Activated T-cell treated with anti-CD3 and anti-CD28 coated beads, Interleukin-2, amount 50 U/mL, for 72 hours (primary cell): Measurements from ENCODE around the gene SPTBN4. TPM values are rescaled to one million over a fixed set of nuclear protein-coding genes. Genes with fewer than 3 reads are reported as not detected.
A peak's percentile ranks its signal among the peaks of the same experiment; 100 is the strongest.
"Not testable (repeated sequence)": the region's sequence is repeated elsewhere in the genome, so short reads cannot be mapped to it uniquely, and the experiment has no call there.

Experiments used
- ATAC-seq, 2 donors: fragments of 150-1000 bp; cut with Tn5 transposase; replicated peaks in 1 of 2; 2 replicates each; pipeline ENCODE4 v1.10.0; 2021; ENCODE audit warnings: moderate library complexity in 2 of 2, mild to moderate bottlenecking in 1 of 2
- DNase-seq, 2 donors: peaks; one replicate each; pipeline ENCODE4 v3.0.0; 2021 to 2022; ENCODE audit warnings: mixed read lengths in 1 of 2
- H3K27ac Mint-ChIP-seq: one replicate; pipeline ENCODE4 v1.8.0; 2022; ENCODE audit warnings: mild to moderate bottlenecking, moderate library complexity, mixed read lengths
- H3K27me3 Mint-ChIP-seq: one replicate; pipeline ENCODE4 v1.8.0; 2022; ENCODE audit warnings: low read depth, mixed read lengths
- H3K36me3 Mint-ChIP-seq, 2 donors: one replicate each; pipeline ENCODE4 v1.8.0; 2022; ENCODE audit warnings: mixed read lengths in 2 of 2, mild to moderate bottlenecking in 1 of 2; ENCODE audit not compliant: insufficient read depth in 2 of 2
- H3K4me1 Mint-ChIP-seq: one replicate; pipeline ENCODE4 v1.8.0; 2022; ENCODE audit warnings: low read depth, mixed read lengths
- H3K4me3 Mint-ChIP-seq, 2 donors: one replicate each; pipeline ENCODE4 v1.8.0; 2022; ENCODE audit warnings: mild to moderate bottlenecking in 2 of 2, mixed read lengths in 2 of 2, moderate library complexity in 2 of 2
- H3K9me3 Mint-ChIP-seq, 2 donors: one replicate each; pipeline ENCODE4 v1.8.0; 2022; ENCODE audit warnings: mixed read lengths in 2 of 2
- total RNA-seq, 2 donors: library from RNA; stranded (reverse); gene quantifications; one replicate each; pipeline ENCODE4 v1.2.3, GENCODE V29; 2022

SPTBN4 gene
- total RNA-seq, 2 donors from 2014 or later = 2.2 to 4.8 TPM

- Mint-ChIP-seq H3K27me3 (peaks cover 38% of the 10 kb centered on the region), H3K4me3 (no peak overlapping the region), H3K9me3 (no peaks in the 10 kb centered on the region), H3K4me1 (peaks cover 5% of the 10 kb centered on the region), H3K27ac (no peak overlapping the region), H3K36me3 (no peaks in the 10 kb centered on the region)
- ATAC-seq = no peak
- DNase-seq = no peak
Observed at GRCh38 chr19:40510526-40511115, 43.8 kb downstream of the SPTBN4 start.

- Mint-ChIP-seq H3K27me3 (peaks cover 38% of the 10 kb centered on the region), H3K4me1 (peaks cover 5% of the 10 kb centered on the region), H3K36me3 (no peaks in the 10 kb centered on the region), H3K9me3 (no peaks in the 10 kb centered on the region), H3K4me3 (no peak overlapping the region), H3K27ac (no peak overlapping the region)
- DNase-seq (no peak), ATAC-seq (no peak)
Observed at GRCh38 chr19:40511487-40511886, 44.7 kb downstream of the SPTBN4 start.

DNA sequence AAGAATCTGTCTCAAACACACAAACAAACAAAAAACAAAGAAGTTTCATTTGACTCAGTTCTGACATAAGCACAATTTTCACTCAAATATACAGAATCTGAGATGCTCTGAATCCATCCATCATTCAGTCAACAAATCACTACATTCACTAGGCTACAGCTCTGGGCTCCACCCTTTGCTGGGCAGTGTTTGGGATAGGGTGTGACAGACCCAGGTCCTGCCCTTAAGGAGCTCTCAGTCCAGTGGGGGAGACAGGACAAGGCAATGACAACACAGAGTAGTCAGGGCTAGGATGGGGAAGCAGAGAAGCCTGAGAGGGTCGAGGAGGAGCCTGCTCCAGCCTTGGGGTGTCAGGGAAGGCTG, 45.3 kb downstream of the SPTBN4 start:
- Mint-ChIP-seq H3K9me3 (no peaks in the 10 kb centered on the region), H3K27me3 (peaks cover 38% of the 10 kb centered on the region), H3K27ac (no peak overlapping the region), H3K36me3 (no peaks in the 10 kb centered on the region), H3K4me1 (peaks cover 5% of the 10 kb centered on the region), H3K4me3 (peak overlapping the region; percentile 31 to 39)
- no peak for ATAC-seq
- no peak for DNase-seq

DNA sequence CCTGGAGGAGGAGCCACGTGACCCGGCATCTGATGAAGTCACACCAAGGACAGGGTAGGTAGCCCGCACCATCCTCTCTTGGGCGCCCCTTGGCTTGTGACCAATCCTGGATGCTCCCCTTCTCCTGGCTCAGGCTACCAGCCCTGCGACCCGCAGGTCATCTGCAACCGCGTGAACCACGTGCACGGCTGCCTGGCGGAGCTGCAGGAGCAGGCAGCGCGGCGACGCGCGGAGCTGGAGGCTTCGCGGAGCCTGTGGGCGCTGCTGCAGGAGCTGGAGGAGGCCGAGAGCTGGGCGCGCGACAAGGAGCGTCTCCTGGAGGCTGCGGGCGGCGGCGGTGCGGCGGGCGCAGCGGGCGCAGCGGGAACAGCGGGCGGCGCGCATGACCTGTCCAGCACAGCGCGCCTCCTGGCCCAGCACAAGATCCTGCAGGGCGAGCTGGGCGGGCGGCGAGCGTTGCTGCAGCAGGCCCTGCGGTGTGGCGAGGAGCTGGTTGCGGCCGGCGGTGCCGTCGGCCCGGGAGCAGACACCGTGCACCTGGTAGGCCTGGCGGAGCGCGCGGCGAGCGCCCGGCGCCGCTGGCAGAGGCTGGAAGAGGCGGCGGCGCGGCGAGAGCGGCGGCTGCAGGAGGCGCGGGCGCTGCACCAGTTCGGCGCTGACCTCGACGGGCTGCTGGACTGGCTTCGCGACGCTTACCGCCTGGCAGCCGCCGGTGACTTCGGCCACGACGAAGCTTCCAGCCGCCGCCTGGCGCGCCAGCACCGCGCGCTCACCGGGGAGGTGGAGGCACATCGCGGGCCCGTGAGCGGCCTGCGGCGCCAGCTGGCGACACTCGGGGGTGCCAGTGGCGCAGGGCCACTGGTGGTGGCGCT, 45.9 kb downstream of the SPTBN4 start:
- Mint-ChIP-seq H3K27ac (no peak overlapping the region), H3K4me1 (peaks cover 5% of the 10 kb centered on the region), H3K4me3 (peak overlapping the region; percentile 31 to 39), H3K9me3 (no peaks in the 10 kb centered on the region), H3K27me3 (peaks cover 38% of the 10 kb centered on the region), H3K36me3 (no peaks in the 10 kb centered on the region)
- DNase-seq (no peak), ATAC-seq (peak in 1 of 2 donors; percentile 22)

DNA sequence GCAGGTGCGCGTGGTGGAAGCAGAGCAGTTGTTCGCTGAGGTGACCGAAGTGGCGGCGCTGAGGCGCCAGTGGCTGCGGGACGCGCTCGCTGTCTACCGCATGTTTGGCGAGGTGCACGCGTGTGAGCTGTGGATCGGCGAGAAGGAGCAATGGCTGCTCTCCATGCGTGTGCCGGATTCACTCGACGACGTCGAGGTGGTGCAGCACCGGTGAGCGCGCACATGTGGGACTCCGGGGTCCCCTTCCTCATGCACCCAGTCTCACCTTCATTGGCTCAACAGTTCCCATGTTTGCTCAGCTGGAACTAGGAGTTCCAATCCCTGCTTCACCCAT, 46.5 kb downstream of the SPTBN4 start:
- H3K9me3 Mint-ChIP-seq = no peaks in the 10 kb centered on the region
- H3K27ac Mint-ChIP-seq = no peak overlapping the region
- no peak overlapping the region for H3K4me3 Mint-ChIP-seq
- peaks cover 5% of the 10 kb centered on the region for H3K4me1 Mint-ChIP-seq
- H3K36me3 Mint-ChIP-seq = no peaks in the 10 kb centered on the region
- ATAC-seq (no peak), DNase-seq (no peak)
- peaks cover 37% of the 10 kb centered on the region for H3K27me3 Mint-ChIP-seq

DNA sequence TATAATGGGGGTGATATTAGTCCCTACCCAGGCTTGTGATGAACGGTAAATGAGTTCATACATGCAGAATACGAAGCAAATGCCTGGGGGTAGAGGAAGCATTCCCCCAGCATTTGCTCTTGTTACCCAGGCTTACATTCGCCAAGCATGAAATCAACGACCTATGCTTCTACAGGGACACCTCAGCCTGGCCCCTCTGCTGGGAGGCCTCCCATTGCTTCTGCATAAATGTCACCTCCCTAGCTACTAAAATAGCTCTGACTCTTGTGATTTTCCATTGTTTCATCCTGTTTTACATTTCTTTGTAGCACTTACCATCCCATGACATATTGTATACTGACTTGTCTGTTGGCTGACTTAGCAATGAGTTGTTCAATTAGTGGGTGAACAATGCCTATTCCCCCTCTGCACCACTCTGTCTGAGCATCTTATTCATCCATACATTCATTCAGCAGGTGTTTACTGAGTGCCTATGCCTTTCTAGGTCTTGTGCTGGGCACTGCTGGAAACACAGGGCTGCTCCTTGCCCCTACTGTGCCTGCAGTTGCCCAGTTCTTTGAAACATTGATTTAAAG, 47.0 kb downstream of the SPTBN4 start:
- H3K27ac Mint-ChIP-seq = no peak overlapping the region
- peaks cover 5% of the 10 kb centered on the region for H3K4me1 Mint-ChIP-seq
- DNase-seq = no peak
- no peaks in the 10 kb centered on the region for H3K36me3 Mint-ChIP-seq
- H3K27me3 Mint-ChIP-seq = peaks cover 33% of the 10 kb centered on the region
- ATAC-seq = peak in 1 of 2 donors; percentile 17
- H3K9me3 Mint-ChIP-seq = no peaks in the 10 kb centered on the region
- H3K4me3 Mint-ChIP-seq = no peak overlapping the region

- DNase-seq = no peak
- Mint-ChIP-seq H3K4me3 (no peak overlapping the region), H3K27ac (no peak overlapping the region), H3K27me3 (peaks cover 36% of the 10 kb centered on the region), H3K36me3 (no peaks in the 10 kb centered on the region), H3K9me3 (no peaks in the 10 kb centered on the region), H3K4me1 (peaks cover 6% of the 10 kb centered on the region)
- no peak for ATAC-seq
Observed at GRCh38 chr19:40517248-40517647, 50.4 kb downstream of the SPTBN4 start.

DNA sequence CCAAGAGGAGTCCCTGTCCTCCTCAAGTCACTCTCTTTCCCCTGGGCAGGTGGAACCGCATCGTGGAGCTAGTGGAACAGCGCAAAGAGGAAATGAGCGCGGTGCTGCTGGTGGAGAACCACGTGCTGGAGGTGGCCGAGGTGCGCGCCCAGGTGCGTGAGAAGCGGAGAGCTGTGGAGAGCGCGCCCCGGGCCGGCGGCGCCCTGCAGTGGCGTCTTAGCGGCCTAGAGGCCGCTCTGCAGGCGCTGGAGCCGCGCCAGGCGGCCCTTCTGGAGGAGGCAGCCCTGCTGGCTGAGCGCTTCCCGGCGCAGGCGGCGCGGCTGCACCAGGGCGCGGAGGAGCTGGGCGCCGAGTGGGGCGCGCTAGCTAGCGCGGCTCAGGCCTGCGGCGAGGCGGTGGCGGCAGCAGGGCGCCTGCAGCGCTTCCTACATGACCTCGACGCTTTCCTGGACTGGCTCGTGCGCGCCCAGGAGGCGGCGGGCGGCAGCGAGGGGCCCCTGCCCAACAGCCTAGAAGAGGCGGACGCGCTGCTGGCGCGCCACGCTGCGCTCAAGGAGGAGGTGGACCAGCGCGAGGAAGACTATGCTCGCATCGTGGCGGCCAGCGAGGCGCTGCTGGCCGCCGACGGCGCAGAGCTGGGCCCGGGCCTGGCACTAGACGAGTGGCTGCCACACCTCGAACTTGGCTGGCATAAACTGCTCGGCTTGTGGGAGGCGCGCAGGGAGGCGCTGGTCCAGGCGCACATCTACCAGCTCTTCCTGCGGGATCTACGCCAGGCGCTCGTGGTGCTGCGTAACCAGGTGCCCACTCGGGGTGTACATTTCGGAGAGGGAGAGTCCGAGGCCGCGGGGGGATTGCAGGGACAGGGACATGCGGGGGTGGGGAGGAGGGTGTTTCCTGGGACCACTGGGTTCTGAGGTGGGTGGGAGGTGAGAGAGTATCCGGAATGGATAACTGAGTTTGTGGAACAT, 52.8 kb downstream of the SPTBN4 start:
- DNase-seq = peak; percentile 30 to 40
- Mint-ChIP-seq H3K4me1 (peaks cover 5% of the 10 kb centered on the region), H3K27ac (no peak overlapping the region), H3K4me3 (peak overlapping the region; percentile 53 to 64), H3K27me3 (peaks cover 22% of the 10 kb centered on the region), H3K9me3 (no peaks in the 10 kb centered on the region), H3K36me3 (no peaks in the 10 kb centered on the region)
- peak; percentile 48 to 68 for ATAC-seq

DNA sequence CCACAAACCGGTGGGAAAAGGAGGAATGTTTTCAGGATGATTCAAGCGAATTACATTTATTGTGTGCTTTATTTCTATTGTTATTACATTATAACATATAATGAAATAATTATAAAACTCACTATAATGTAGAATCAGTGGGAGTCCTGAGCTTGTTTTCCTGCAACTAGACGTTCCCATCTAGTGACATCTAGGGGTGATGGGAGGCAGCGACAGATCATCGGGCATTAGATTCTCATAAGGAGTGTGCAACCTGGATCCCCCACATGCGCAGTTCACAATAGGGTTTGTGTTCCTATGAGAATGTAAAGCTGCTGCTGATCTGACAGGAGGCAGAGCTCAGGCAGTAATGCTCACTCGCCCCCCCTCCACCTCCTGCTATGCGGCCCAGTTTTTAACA, 54.5 kb downstream of the SPTBN4 start:
- no peak for ATAC-seq
- no peak for DNase-seq
- Mint-ChIP-seq H3K4me1 (peaks cover 5% of the 10 kb centered on the region), H3K9me3 (no peaks in the 10 kb centered on the region), H3K27me3 (peaks cover 29% of the 10 kb centered on the region), H3K36me3 (no peaks in the 10 kb centered on the region), H3K27ac (no peak overlapping the region), H3K4me3 (no peak overlapping the region)

GRCh38 chr19:40521900-40522299, 55.1 kb downstream of the SPTBN4 start:
- ATAC-seq, DNase-seq, H3K4me3 Mint-ChIP-seq, H3K27ac Mint-ChIP-seq, H3K4me1 Mint-ChIP-seq, H3K9me3 Mint-ChIP-seq, H3K36me3 Mint-ChIP-seq: not testable (repeated sequence)
- peaks cover 29% of the 10 kb centered on the region for H3K27me3 Mint-ChIP-seq

DNA sequence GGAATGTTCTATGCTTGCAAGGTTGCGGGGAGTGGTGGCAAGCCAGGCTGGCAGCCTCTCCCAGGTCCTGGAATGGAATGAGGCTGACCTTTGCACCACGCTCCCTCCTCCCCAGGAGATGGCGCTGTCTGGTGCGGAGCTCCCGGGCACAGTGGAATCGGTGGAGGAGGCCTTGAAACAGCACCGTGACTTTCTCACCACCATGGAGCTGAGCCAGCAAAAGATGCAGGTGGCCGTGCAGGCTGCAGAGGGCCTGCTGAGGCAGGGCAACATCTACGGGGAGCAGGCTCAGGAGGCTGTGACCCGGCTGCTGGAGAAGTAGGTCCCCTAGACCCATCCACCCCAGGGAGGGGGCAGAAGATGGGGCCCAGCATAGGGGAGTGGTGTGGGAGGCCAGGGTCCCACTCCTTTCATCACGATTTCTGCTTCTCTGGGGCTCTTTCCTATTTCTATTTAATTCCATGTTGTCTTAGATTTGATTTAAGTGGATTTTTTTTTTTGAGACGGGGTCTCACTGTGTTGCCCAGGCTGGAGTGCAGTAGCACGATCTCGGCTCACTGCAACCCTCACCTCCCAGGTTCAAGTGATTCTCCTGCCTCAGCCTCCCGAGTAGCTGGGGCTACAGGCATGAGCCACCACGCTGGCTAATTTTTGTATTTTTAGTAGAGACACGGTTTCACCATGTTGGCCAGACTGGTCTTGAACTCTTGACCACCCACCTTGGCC, 56.7 kb downstream of the SPTBN4 start:
- peaks cover 9% of the 10 kb centered on the region for H3K4me1 Mint-ChIP-seq
- H3K4me3 Mint-ChIP-seq = no peak overlapping the region
- no peaks in the 10 kb centered on the region for H3K36me3 Mint-ChIP-seq
- DNase-seq = peak; percentile 64 to 71
- H3K27me3 Mint-ChIP-seq = peaks cover 29% of the 10 kb centered on the region
- H3K9me3 Mint-ChIP-seq = no peaks in the 10 kb centered on the region
- H3K27ac Mint-ChIP-seq = no peak overlapping the region
- peak; percentile 86 to 92 for ATAC-seq

DNA sequence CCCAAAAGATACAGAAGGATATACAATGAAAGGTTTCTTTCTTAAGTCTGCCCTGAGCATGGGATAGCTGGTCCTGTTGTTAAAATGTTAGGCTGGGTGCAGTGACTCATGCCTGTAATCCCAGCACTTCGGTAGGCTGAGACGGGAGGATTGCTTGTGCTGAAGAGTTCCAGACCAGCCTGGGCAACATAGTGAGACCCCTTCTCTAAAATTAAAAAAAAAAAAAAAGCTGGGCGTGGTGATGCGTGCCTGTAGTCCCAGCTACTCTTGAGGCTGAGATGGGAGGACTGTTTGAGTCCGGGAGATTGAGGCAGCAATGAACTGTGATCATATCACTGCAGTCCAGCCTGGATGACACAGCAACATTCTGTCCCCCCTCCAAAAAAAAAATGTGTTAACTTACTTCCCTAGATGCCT, 57.3 kb downstream of the SPTBN4 start:
- peaks cover 9% of the 10 kb centered on the region for H3K4me1 Mint-ChIP-seq
- DNase-seq (no peak), ATAC-seq (no peak)
- no peak overlapping the region for H3K4me3 Mint-ChIP-seq
- peaks cover 25% of the 10 kb centered on the region for H3K27me3 Mint-ChIP-seq
- no peaks in the 10 kb centered on the region for H3K9me3 Mint-ChIP-seq
- H3K36me3 Mint-ChIP-seq = no peaks in the 10 kb centered on the region
- H3K27ac Mint-ChIP-seq = no peak overlapping the region
